Activated CD8-positive, alpha-beta memory T cell treated with anti-CD3 and anti-CD28 coated beads, Interleukin-2, amount 50 U/mL, for 48 hours (primary cell): Measurements from ENCODE around the gene METTL27.
A peak's percentile ranks its signal among the peaks of the same experiment; 100 is the strongest.
"Not testable (repeated sequence)": the region's sequence is repeated elsewhere in the genome, so short reads cannot be mapped to it uniquely, and the experiment has no call there.

Experiments used
- DNase-seq: peaks from one replicate; pipeline ENCODE4 v3.0.0-alpha.2; 2020

Gene METTL27

GRCh38 chr7:73842067-73842976 is at the start of gene METTL27:
Gene METTL27, minus strand, starts transcription at chr7:73842516. Its CDS starts 376 bp downstream, at chr7:73842140.
- peak; percentile 91 for DNase-seq

- no peak for DNase-seq
Measured at GRCh38 chr7:73891178-73891885, 49.0 kb upstream of the METTL27 start.

GRCh38 chr7:73890555-73891147 is 48.3 kb upstream of the METTL27 start:
- DNase-seq = no peak

GRCh38 chr7:73888959-73889358 is 46.6 kb upstream of the METTL27 start:
- DNase-seq = no peak

- DNase-seq = no peak
Measured at GRCh38 chr7:73887762-73888161, 45.4 kb upstream of the METTL27 start.

GRCh38 chr7:73885975-73886798 is 43.9 kb upstream of the METTL27 start:
- no peak for DNase-seq

- DNase-seq = no peak
Measured at GRCh38 chr7:73885433-73885974, 43.2 kb upstream of the METTL27 start.

GRCh38 chr7:73884867-73885422 is 42.6 kb upstream of the METTL27 start:
- not testable (repeated sequence) for DNase-seq

- DNase-seq = no peak
Measured at GRCh38 chr7:73882047-73882402, 39.7 kb upstream of the METTL27 start.

- no peak for DNase-seq
Measured at GRCh38 chr7:73881352-73882046, 39.2 kb upstream of the METTL27 start.

- no peak for DNase-seq
Measured at GRCh38 chr7:73880755-73881328, 38.5 kb upstream of the METTL27 start.

- DNase-seq = no peak
Measured at GRCh38 chr7:73879977-73880681, 37.8 kb upstream of the METTL27 start.

- DNase-seq = no peak
Measured at GRCh38 chr7:73876973-73877372, 34.7 kb upstream of the METTL27 start.

- DNase-seq = no peak
Measured at GRCh38 chr7:73876361-73876760, 34.0 kb upstream of the METTL27 start.

GRCh38 chr7:73872056-73872908 is 30.0 kb upstream of the METTL27 start:
- no peak for DNase-seq

- no peak for DNase-seq
Measured at GRCh38 chr7:73871163-73872011, 29.1 kb upstream of the METTL27 start.

GRCh38 chr7:73870041-73870492 is 27.8 kb upstream of the METTL27 start:
- DNase-seq = no peak
